HUES6 (cell line): ENCODE data around the gene IL1RL2.

Experiments used
- H3K27ac ChIP-seq: 2 replicates; pipeline ENCODE4 v1.7.0; 2013; ENCODE audit warnings: low read depth, mild to moderate bottlenecking, low read length, inconsistent platforms
- H3K27me3 ChIP-seq: 2 replicates; pipeline ENCODE4 v1.6.1; 2013; ENCODE audit warnings: low read length; ENCODE audit not compliant: control insufficient read depth, insufficient read depth
- H3K36me3 ChIP-seq: 2 replicates; pipeline ENCODE4 v1.6.1; 2013; ENCODE audit warnings: low read length; ENCODE audit not compliant: control insufficient read depth, insufficient read depth
- H3K4me1 ChIP-seq: 2 replicates; pipeline ENCODE4 v1.6.1; 2013; ENCODE audit warnings: low read length; ENCODE audit not compliant: control insufficient read depth, insufficient read depth
- H3K4me3 ChIP-seq: 2 replicates; pipeline ENCODE4 v1.5.1; 2013; ENCODE audit warnings: low read depth, low read length
- H3K9ac ChIP-seq: one replicate; pipeline ENCODE4 v1.6.1; 2013; ENCODE audit warnings: mild to moderate bottlenecking, low read length
- H3K9me3 ChIP-seq: 2 replicates; pipeline ENCODE4 v1.6.1; 2013; ENCODE audit warnings: low read depth, low read length; ENCODE audit not compliant: control insufficient read depth, insufficient read depth

IL1RL2 gene

GRCh38 chr2:102200539-102200938, 13.7 kb downstream of the IL1RL2 start:
- H3K27ac ChIP-seq: no peak overlapping the region

GRCh38 chr2:102204638-102205037, 17.8 kb downstream of the IL1RL2 start:
- Histone ChIP-seq H3K27me3 (no peaks in the 10 kb centered on the region), H3K9ac (no peak overlapping the region), H3K9me3 (no peaks in the 10 kb centered on the region), H3K27ac (no peak overlapping the region), H3K4me1 (0 out of 2 replicates have a peak, but pooled peaks cover 5% of the 10 kb centered on the region), H3K4me3 (no peak overlapping the region), H3K36me3 (no peaks in the 10 kb centered on the region)

More at GRCh38 chr2:102200539-102200938, 13.7 kb downstream of the IL1RL2 start:
- H3K36me3 ChIP-seq: no peaks in the 10 kb centered on the region
- H3K9ac ChIP-seq: no peak overlapping the region
- no peaks in the 10 kb centered on the region for H3K27me3 ChIP-seq
- H3K4me1 ChIP-seq: 0 out of 2 replicates have a peak, but pooled peaks cover 5% of the 10 kb centered on the region
- no peaks in the 10 kb centered on the region for H3K9me3 ChIP-seq
- H3K4me3 ChIP-seq: no peak overlapping the region

- Histone ChIP-seq H3K27ac (no peak overlapping the region), H3K9me3 (no peaks in the 10 kb centered on the region), H3K27me3 (no peaks in the 10 kb centered on the region), H3K9ac (no peak overlapping the region), H3K4me1 (no peaks in the 10 kb centered on the region), H3K4me3 (no peak overlapping the region), H3K36me3 (no peaks in the 10 kb centered on the region)
These were observed 20.0 kb downstream of the IL1RL2 start for GRCh38 chr2:102206666-102207341.

GRCh38 chr2:102208774-102209173, 22.0 kb downstream of the IL1RL2 start:
- H3K27ac ChIP-seq: no peak overlapping the region
- H3K4me3 ChIP-seq: no peak overlapping the region
- no peaks in the 10 kb centered on the region for H3K9me3 ChIP-seq
- H3K4me1 ChIP-seq: no peaks in the 10 kb centered on the region
- no peak overlapping the region for H3K9ac ChIP-seq
- no peaks in the 10 kb centered on the region for H3K36me3 ChIP-seq
- H3K27me3 ChIP-seq: no peaks in the 10 kb centered on the region

- Histone ChIP-seq H3K9ac (no peak overlapping the region), H3K4me1 (no peaks in the 10 kb centered on the region), H3K36me3 (no peaks in the 10 kb centered on the region), H3K9me3 (no peaks in the 10 kb centered on the region), H3K4me3 (no peak overlapping the region), H3K27me3 (no peaks in the 10 kb centered on the region), H3K27ac (no peak overlapping the region)
These were observed 22.7 kb downstream of the IL1RL2 start for GRCh38 chr2:102209474-102209873.

- Histone ChIP-seq H3K27me3 (no peaks in the 10 kb centered on the region; the same call in 1 of the 2 replicates), H3K36me3 (no peaks in the 10 kb centered on the region), H3K9ac (no peak overlapping the region), H3K9me3 (peaks cover 19% of the 10 kb centered on the region), H3K4me3 (no peak overlapping the region), H3K4me1 (no peaks in the 10 kb centered on the region), H3K27ac (no peak overlapping the region)
These were observed 30.2 kb downstream of the IL1RL2 start for GRCh38 chr2:102217032-102217431.

GRCh38 chr2:102224824-102225739, 38.3 kb downstream of the IL1RL2 start:
- Histone ChIP-seq H3K9me3 (no peaks in the 10 kb centered on the region), H3K27me3 (no peaks in the 10 kb centered on the region; the same call in 1 of the 2 replicates), H3K4me1 (peaks cover 18% of the 10 kb centered on the region), H3K4me3 (no peak overlapping the region), H3K36me3 (no peaks in the 10 kb centered on the region), H3K9ac (no peak overlapping the region), H3K27ac (no peak overlapping the region)

GRCh38 chr2:102226171-102226570, 39.3 kb downstream of the IL1RL2 start:
- Histone ChIP-seq H3K27ac (no peak overlapping the region), H3K27me3 (no peaks in the 10 kb centered on the region; the same call in 1 of the 2 replicates), H3K9me3 (no peaks in the 10 kb centered on the region), H3K4me1 (peaks cover 18% of the 10 kb centered on the region), H3K4me3 (no peak overlapping the region), H3K9ac (no peak overlapping the region), H3K36me3 (no peaks in the 10 kb centered on the region)

- H3K9ac ChIP-seq: no peak overlapping the region
- no peak overlapping the region; the same call in 1 of the 2 replicates for H3K27ac ChIP-seq
- H3K9me3 ChIP-seq: no peaks in the 10 kb centered on the region
- H3K36me3 ChIP-seq: no peaks in the 10 kb centered on the region
- H3K4me1 ChIP-seq: peaks cover 18% of the 10 kb centered on the region
- H3K4me3 ChIP-seq: peak overlapping the region; percentile 15; the same call in 1 of the 2 replicates
- no peaks in the 10 kb centered on the region for H3K27me3 ChIP-seq
These were observed 40.0 kb downstream of the IL1RL2 start for GRCh38 chr2:102226612-102227391.

GRCh38 chr2:102229141-102229769, 42.4 kb downstream of the IL1RL2 start:
- Histone ChIP-seq H3K9ac (no peak overlapping the region), H3K27ac (no peak overlapping the region), H3K4me3 (no peak overlapping the region), H3K4me1 (peaks cover 18% of the 10 kb centered on the region), H3K9me3 (no peaks in the 10 kb centered on the region), H3K36me3 (no peaks in the 10 kb centered on the region), H3K27me3 (no peaks in the 10 kb centered on the region)
